NCI-H187 treated with DMSO at 0.1 percent for 48 hours (cell line): ENCODE measurements around the gene TAPBP.
"Not testable (repeated sequence)": the region's sequence is repeated elsewhere in the genome, so short reads cannot be mapped to it uniquely, and the experiment has no call there.

ENCODE experiments used
- DNase-seq: peaks from one replicate; lab custom pipeline; 2025; lab: John Stamatoyannopoulos, UW

Gene TAPBP

DNA sequence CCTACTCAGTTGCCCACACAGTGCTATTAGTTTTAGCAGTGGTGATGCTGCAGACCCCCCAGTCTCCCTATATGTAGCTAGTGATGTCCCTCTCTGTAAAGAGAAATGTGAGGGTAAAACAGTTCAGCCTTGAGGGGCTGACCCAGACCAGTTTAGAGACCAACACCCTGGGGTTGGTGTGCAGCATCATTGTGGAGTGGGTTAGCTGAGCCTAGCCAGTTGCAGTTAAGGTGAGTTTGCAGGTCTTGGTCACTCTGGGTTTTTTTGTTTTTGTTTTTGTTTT, 37.4 kb downstream of the TAPBP start:
- DNase-seq, result no peak

GRCh38 chr6:33275795-33276580, 37.9 kb downstream of the TAPBP start:
- not testable (repeated sequence) for DNase-seq

DNA sequence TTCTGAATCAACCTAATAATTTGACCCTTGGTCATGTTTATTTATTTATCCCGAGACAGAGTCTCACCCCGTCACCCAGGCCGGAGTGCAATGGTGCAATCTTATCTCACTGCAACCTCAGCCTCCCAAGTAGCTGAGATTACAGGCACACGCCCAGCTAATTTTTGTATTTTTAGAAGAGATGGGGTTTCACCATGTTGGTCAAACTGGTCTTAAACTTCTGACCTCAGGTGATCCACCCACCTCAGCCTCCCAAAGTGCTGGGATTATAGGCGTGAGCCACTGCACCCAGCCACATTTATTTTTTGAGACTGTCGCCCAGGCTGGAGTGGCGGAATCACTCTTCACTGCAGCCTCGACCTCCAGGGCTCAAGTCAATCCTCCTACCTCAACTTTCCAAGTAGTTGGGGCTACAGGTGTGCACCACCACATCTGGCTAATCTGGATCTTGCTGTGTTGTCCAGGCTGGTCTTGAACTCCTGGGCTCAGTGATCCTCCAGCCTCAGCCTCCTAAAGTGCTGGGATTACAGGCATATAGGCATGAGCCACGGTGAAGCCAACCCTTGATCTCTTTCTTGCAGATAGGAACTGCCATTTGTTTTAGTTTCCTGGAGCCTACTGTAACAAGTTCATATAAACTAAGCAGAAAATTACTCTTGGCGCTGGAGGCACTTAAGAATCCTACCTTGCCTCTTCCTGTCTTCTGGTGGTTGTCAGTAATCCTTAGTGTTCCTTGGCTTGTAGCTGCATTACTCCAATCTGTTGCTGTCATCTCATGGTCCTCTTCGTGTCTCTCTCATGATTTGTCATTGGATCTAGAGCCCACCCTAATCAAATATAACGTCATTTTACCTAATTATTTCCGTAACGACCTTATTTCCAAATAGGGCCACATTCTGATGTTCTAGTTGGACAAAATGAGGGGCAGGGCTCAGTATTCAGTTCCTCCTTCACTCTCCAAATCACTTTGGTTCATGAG, 39.7 kb downstream of the TAPBP start:
- DNase-seq, result no peak

DNA sequence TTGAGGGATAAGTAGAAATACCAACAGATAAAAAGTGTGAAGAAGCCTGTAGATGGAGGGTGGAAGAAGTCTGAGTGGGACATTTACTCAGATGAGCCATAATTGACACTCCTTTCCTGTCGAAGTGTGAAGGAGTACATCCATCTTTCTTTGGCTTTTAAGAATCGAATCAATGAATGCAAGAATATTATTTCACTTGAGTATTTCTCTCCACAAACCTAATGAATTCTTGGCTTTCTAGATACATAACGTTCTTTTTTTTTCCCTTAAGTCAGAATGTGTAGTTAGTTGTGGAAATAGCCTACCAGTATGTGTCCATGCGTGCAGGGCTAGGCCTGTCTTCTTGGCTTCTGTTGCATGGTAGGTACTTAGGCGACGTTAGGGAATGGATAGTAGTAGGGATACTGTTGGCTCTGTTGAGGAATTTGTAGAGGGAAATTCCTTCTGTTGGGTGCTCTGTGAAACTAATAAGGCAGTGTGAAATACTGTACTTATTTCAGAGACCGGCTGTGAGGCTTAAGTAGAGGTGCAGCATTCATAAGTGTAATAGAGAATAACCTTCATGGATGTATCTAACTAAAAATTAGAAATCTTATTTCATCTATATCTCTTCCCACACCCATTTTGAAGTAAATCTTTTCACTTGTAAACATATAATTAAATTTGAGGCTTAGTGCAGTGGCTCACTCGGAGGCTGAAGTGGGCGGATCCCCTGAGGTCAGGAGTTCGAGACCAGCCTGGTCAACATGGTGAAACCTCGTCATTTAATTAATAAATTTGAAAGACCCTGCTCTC, 40.6 kb downstream of the TAPBP start:
- no peak for DNase-seq

- DNase-seq, result no peak
Measured at GRCh38 chr6:33272275-33273128, 41.4 kb downstream of the TAPBP start.

GRCh38 chr6:33271468-33272274, 42.2 kb downstream of the TAPBP start, which contains the start of the genes RPS18 and VPS52:
RPS18 (plus strand) TSS chr6:33272075; CDS start chr6:33272120, 45 bp downstream.
VPS52 (minus strand) TSS chr6:33271876; CDS start chr6:33271675, 201 bp downstream.
- DNase-seq, result peak; percentile 93

DNA sequence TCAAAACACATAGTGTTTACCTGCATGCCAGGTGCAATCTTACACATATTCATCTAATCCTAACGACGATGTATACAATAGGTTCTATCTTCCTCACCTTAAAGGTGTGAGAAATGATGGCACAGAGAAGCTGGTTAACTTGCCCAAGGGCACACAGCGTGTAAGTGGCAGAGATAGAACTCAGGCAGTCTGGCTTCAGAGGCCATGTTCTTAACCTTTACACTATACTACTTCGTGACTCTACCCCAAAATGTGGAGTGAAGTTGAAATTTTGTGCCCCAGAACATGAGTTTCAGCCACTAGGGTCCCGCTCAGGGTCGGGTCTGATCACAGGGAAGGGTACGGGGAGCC, 42.8 kb downstream of the TAPBP start:
- DNase-seq, result no peak

- no peak for DNase-seq
Measured at GRCh38 chr6:33264015-33264414, 49.9 kb downstream of the TAPBP start.

DNA sequence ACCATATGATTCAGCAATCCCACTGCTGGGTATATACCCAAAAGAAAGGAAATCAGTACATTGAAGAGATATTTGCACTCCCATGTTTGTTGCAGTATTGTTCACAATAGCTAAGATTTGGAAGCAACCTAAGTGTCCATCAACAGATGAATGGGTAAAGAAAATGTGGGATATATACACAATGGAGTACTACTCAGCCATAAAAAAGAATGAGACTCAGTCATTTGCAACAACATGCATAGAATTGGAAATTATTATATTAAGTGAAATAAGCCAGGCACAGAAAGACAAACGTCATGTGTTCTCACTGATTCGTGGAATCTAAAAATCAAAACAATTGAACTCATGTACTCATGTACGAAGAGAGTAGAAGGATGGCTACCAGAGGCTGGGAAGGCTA, 51.4 kb downstream of the TAPBP start:
- not testable (repeated sequence) for DNase-seq

DNA sequence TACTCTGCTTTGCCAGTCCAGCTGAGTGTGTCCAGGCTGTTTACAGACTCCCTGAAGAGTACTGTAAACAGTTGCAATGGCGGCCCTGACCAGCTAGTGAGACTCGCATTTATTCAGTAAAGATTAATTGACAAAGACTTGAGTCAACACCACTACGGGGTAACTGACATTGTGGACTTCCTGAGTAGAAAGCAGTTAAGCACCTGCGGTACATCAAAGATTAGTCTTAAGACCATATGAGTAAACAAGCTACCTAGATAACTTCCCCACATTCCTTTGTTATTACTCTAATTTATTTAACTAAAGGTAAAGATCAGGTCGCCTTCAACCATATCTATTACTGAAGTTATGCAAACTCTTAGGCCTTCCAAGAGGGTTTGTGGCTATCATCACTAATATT, 54.8 kb downstream of the TAPBP start:
- no peak for DNase-seq

GRCh38 chr6:33254591-33254990, 59.3 kb downstream of the TAPBP start:
- no peak for DNase-seq

DNA sequence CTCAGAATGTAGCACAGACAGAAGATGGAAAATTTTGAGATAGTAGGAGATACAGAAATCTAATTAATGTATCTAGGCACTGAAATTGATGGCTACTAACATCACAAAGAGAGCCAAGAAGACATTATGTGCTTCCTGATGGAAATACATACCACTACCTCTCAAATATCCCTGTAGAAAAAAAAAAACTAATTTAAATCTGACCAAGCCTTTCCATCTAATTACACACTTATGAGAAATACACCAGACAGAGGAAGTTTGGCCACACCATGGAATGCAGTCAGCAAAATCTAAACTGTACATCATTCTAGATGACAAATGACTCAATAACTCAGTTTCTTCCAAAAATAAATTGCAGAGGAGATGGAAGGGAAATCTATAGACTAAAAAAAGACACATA, 61.1 kb downstream of the TAPBP start:
- no peak for DNase-seq

GRCh38 chr6:33251395-33252012, 62.4 kb downstream of the TAPBP start:
- no peak for DNase-seq

- DNase-seq, result no peak
Measured at GRCh38 chr6:33250731-33251130, 63.1 kb downstream of the TAPBP start.

- no peak for DNase-seq
Measured at GRCh38 chr6:33249732-33250630, 63.9 kb downstream of the TAPBP start.
